Measurements from ENCODE around the gene CEBPG. TPM values are rescaled to one million over a fixed set of nuclear protein-coding genes. Genes with fewer than 3 reads are reported as not detected.

Gene CEBPG
- total RNA-seq, 1 donor from 2014 or later = 75.1 TPM

DNA sequence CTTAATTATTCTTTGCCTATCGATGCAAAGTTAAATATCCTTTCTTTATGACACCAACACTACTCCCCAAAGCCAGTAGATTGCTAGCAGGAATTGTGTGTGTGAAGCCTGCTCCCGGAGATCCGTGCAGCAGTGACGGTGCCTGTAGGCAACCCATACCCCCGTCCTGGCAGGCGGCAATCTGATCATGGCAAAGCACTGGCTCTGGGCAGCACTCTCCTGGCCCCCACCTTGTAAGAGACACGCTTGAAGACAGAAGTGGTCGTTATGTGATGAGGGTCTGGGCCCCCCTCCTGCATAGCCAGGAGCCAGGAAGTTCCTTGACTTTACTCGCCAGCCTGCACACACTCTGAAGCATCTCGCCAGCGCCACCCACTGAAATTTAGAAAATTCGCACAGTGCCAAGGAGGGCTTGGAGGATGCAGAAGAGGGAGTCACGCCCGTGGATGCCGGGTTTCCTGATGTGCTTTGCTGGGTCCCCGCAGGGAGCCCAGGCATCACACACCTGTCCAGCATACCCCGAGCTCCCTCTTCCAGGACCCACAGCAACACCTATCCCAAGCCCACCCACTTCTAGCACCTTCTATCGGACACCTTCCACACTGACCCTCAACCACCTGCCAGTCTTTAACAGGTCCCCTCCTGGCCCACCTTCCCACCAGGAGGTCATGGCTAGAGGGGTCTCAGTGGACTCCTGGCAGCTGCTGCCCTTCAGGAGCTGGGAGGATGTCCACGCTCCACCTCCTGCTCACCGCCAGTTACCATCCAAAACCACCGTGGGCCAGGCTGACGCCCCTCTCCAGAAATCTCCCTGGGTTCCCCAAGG is 54.5 kb downstream of the CEBPG start:
- Mint-ChIP-seq H3K36me3 (ENCODE audit: unreplicated experiment) (peaks cover 4% of the 10 kb centered on the region), H3K4me1 (ENCODE audit: low read depth, unreplicated experiment) (peaks cover 41% of the 10 kb centered on the region), H3K4me3 (ENCODE audit: unreplicated experiment) (no peak overlapping the region), H3K27me3 (ENCODE audit: unreplicated experiment) (peaks cover 5% of the 10 kb centered on the region), H3K27ac (ENCODE audit: unreplicated experiment) (no peak overlapping the region), H3K9me3 (ENCODE audit: unreplicated experiment) (peaks cover 9% of the 10 kb centered on the region)
- DNase-seq = peak; percentile 13
- TF ChIP-seq, protein P1, sequence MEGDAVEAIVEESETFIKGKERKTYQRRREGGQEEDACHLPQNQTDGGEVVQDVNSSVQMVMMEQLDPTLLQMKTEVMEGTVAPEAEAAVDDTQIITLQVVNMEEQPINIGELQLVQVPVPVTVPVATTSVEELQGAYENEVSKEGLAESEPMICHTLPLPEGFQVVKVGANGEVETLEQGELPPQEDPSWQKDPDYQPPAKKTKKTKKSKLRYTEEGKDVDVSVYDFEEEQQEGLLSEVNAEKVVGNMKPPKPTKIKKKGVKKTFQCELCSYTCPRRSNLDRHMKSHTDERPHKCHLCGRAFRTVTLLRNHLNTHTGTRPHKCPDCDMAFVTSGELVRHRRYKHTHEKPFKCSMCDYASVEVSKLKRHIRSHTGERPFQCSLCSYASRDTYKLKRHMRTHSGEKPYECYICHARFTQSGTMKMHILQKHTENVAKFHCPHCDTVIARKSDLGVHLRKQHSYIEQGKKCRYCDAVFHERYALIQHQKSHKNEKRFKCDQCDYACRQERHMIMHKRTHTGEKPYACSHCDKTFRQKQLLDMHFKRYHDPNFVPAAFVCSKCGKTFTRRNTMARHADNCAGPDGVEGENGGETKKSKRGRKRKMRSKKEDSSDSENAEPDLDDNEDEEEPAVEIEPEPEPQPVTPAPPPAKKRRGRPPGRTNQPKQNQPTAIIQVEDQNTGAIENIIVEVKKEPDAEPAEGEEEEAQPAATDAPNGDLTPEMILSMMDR (IDR thresholded peaks at IDR 0.05; ENCODE audit: partially characterized antibody, unreplicated experiment) = no peak

DNA sequence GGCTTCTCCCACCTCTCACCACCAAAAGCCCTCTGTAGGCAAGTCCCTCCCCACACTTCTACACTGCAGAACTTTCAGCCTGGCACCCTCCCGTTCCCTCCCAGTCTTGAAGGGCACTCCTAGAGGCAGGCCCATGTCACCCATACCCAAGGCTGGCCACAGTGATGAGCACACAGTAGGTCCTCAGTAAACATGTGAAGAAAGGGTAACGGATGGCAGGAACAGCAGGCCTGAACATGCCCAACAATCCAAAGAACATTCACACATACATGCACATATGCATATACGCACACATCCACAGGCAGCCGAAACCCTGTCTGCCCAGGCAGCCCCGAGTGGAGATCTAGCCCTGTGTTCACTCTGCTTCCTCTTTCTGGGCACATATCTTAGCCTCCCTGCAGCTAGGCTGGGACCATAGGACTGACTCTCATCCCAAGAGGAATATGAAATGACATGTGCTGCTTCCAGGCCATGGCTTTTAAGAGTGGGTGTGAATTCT is 55.2 kb downstream of the CEBPG start:
- H3K36me3 Mint-ChIP-seq (ENCODE audit: unreplicated experiment) = peaks cover 4% of the 10 kb centered on the region

DNA sequence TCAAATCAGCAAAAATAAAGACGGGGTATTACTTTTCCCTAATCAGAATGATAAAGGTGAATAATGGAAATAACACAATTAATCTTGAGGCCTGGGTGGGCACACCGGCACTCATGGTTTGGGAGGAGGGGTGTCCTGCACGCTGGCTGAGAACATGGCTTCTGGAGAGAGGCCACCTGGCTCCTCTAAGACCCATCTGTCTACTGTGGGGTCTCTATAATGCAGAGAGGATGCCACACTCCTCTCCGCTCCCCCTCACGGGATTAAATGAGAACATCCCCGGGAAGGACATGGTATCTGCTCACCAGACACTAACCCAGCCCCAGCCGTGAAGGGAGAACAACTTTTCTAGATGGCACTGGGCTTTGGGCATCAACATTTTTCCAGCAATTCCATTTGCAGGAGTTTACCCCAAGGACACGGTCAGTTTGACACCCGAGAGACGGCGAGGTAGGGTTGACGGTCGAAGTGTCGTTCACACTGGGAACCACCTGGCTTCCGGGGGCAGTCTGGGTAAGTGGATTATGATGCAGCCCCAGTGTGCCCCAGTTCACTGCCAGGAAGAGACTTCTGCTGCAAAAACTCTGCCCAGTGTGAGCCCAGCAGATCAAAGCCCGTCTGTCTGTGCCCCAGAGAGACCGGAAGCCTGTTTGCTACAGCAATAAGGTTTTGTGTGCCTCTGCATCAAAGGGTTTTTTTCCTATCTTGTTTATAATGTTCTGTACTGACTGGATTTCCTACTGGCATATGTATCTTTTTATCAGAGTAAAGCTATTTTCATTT is 56.6 kb downstream of the CEBPG start:
- peak; percentile 34 for DNase-seq
- TF ChIP-seq, protein P1 (IDR thresholded peaks at IDR 0.05; ENCODE audit: partially characterized antibody, unreplicated experiment) = no peak
- H3K36me3 Mint-ChIP-seq (ENCODE audit: unreplicated experiment) = no peaks in the 10 kb centered on the region

More for the DNA sequence above, 55.2 kb downstream of the CEBPG start:
- Mint-ChIP-seq H3K9me3 (ENCODE audit: unreplicated experiment) (peaks cover 11% of the 10 kb centered on the region), H3K27me3 (ENCODE audit: unreplicated experiment) (peaks cover 6% of the 10 kb centered on the region), H3K27ac (ENCODE audit: unreplicated experiment) (peak overlapping the region; percentile 8), H3K4me3 (ENCODE audit: unreplicated experiment) (peak overlapping the region; percentile 48), H3K4me1 (ENCODE audit: low read depth, unreplicated experiment) (peaks cover 46% of the 10 kb centered on the region)
- TF ChIP-seq, protein P1 (IDR thresholded peaks at IDR 0.05; ENCODE audit: partially characterized antibody, unreplicated experiment) = no peak
- peak; percentile 13 for DNase-seq

DNA sequence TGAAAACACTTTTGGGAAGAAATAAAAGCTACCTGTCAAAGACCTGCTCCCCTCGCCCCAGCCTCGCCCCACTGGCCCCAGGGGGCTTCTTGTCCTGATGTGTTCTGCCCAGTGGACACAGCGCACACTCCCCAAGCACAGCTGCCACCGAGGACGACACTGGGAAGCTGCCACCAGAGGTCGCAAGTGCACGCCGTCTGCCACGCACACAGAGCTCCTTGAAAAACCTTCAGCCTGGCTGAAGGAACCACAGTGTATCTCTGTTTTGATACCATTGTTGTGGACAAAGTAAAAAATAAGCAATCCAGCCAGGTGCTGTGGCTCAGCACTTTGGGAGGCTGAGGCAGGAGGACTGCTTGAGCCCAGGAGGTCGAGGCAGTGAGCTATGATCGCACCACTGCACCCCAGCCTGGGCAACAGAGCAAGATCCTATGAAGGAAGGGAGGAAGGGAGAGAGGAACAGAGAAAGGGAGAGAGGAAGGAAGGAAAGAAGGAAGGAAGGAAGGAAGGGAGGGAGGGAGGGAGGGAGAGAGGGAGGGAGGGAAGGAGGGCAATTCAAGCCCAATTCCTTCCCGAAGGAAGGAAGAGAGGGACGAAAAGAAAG is 57.3 kb downstream of the CEBPG start:
- Mint-ChIP-seq H3K4me3 (ENCODE audit: unreplicated experiment) (peak overlapping the region; percentile 64), H3K4me1 (ENCODE audit: low read depth, unreplicated experiment) (peaks cover 58% of the 10 kb centered on the region), H3K27ac (ENCODE audit: unreplicated experiment) (peak overlapping the region; percentile 73), H3K36me3 (ENCODE audit: unreplicated experiment) (no peaks in the 10 kb centered on the region), H3K9me3 (ENCODE audit: unreplicated experiment) (peaks cover 5% of the 10 kb centered on the region), H3K27me3 (ENCODE audit: unreplicated experiment) (peaks cover 10% of the 10 kb centered on the region)
- peak; percentile 92 for DNase-seq
- TF ChIP-seq, protein P1 (IDR thresholded peaks at IDR 0.05; ENCODE audit: partially characterized antibody, unreplicated experiment) = peak; percentile 86

More for the DNA sequence above, 56.6 kb downstream of the CEBPG start:
- H3K9me3 Mint-ChIP-seq (ENCODE audit: unreplicated experiment) = peaks cover 5% of the 10 kb centered on the region
- peaks cover 58% of the 10 kb centered on the region for H3K4me1 Mint-ChIP-seq (ENCODE audit: low read depth, unreplicated experiment)
- peak overlapping the region; percentile 64 for H3K4me3 Mint-ChIP-seq (ENCODE audit: unreplicated experiment)
- H3K27me3 Mint-ChIP-seq (ENCODE audit: unreplicated experiment) = peaks cover 10% of the 10 kb centered on the region
- peak overlapping the region; percentile 73 for H3K27ac Mint-ChIP-seq (ENCODE audit: unreplicated experiment)
